Thyroid gland (tissue), 4 donors: ENCODE measurements around the gene ZNF789. TPM values are rescaled to one million over a fixed set of nuclear protein-coding genes. Genes with fewer than 3 reads are reported as not detected.

Source experiments
- DNase-seq, 2 donors: peaks; one replicate each; pipeline ENCODE4 v3.0.0-alpha.2; 2019
- H3K27ac ChIP-seq, 3 donors: fragments of 200-600 bp; sonication (generic); 1 replicate in 2 of 3; 2 replicates in 1 of 3; pipeline ENCODE4 v1.5.1; 2016 to 2019; ENCODE audit warnings: mild to moderate bottlenecking in 1 of 3, moderate library complexity in 1 of 3
- H3K27me3 ChIP-seq: fragments of 200-600 bp; sonication (generic); one replicate; pipeline ENCODE4 v1.5.1; 2019
- H3K36me3 ChIP-seq, 2 donors: fragments of 200-600 bp; sonication (generic); one replicate each; pipeline ENCODE4 v1.5.1; 2016 to 2019
- H3K4me1 ChIP-seq, 2 donors: fragments of 200-600 bp; sonication (generic); one replicate each; pipeline ENCODE4 v1.5.1; 2017 to 2019
- H3K4me3 ChIP-seq, 3 donors: fragments of 200-600 bp; sonication (generic); replicated peaks in 1 of 3; 1 replicate in 2 of 3; 2 replicates in 1 of 3; pipeline ENCODE4 v1.5.1; 2016; ENCODE audit warnings: mild to moderate bottlenecking in 1 of 3
- H3K9me3 ChIP-seq: fragments of 200-600 bp; sonication (generic); one replicate; pipeline ENCODE4 v1.5.1; 2017
- POLR2A ChIP-seq, 2 donors: fragments of 450-650 bp; IDR thresholded peaks; one replicate each; pipeline ENCODE4 v1.6.1; 2017; ENCODE audit warnings: antibody characterized with exemption in 2 of 2, mild to moderate bottlenecking in 2 of 2, moderate library complexity in 1 of 2
- WGBS, 2 donors: methylation state at CpG; one replicate each; pipeline ENCODE4 v1.1.5; 2017; 5-methylcytosine and 5-hydroxymethylcytosine counted together
- intact Hi-C: fragments of 100-400 bp; cut with DNase I; formaldehyde crosslinking; loops from one replicate; pipeline ENCODE4 v1.15.1; 2023
- total RNA-seq, 4 donors: library from RNA; depleted of rRNA; stranded (reverse); fragments of >200 nt; gene quantifications; one replicate each; pipeline ENCODE4 v1.2.3, GENCODE V29; 2016
- TF ChIP-seq, protein P1 (sequence below), 6 experiments: fragments of 200-600 bp in 3 of 6; fragments of 450-650 bp in 3 of 6; sonication (generic) in 3 of 6; IDR thresholded peaks; one replicate each; pipeline ENCODE4 v1.5.1; 2016 to 2019; ENCODE audit warnings: antibody characterized with exemption in 6 of 6, mild to moderate bottlenecking in 2 of 6, inconsistent platforms in 1 of 6, moderate library complexity in 1 of 6

Gene ZNF789
- total RNA-seq, 4 donors from 2014 or later, result 9.8 to 14.5 (median 11.4) TPM

DNA sequence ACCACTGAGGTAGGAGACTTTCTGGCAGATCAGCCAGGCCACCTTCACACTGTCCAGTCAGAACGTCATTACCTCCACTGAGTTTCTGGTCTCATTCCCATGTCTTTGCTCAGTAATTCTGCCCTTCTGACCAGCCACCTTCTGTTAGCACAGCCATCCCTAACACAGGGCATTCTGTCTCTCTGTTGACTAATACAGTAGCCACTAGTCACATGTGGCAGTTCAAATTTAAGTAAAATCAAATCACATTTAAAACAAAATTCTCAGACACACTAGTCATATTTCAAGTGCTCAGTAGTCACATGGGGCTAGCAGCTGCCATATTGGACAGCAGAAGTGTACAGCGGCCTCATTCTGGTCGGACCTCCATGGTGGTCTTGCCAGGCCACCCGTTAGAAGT lies 26.6 kb upstream of the ZNF789 start:
- no peak overlapping the region for H3K27ac ChIP-seq
- H3K4me3 ChIP-seq, result no peak overlapping the region
- intact Hi-C loops, result no loop called here
- no peaks in the 10 kb centered on the region for H3K4me1 ChIP-seq
- H3K9me3 ChIP-seq, result no peaks in the 10 kb centered on the region
- H3K36me3 ChIP-seq, result peaks cover 32 to 41% of the 10 kb centered on the region in 2 donors
- no peaks in the 10 kb centered on the region for H3K27me3 ChIP-seq
- TF ChIP-seq, protein P1, sequence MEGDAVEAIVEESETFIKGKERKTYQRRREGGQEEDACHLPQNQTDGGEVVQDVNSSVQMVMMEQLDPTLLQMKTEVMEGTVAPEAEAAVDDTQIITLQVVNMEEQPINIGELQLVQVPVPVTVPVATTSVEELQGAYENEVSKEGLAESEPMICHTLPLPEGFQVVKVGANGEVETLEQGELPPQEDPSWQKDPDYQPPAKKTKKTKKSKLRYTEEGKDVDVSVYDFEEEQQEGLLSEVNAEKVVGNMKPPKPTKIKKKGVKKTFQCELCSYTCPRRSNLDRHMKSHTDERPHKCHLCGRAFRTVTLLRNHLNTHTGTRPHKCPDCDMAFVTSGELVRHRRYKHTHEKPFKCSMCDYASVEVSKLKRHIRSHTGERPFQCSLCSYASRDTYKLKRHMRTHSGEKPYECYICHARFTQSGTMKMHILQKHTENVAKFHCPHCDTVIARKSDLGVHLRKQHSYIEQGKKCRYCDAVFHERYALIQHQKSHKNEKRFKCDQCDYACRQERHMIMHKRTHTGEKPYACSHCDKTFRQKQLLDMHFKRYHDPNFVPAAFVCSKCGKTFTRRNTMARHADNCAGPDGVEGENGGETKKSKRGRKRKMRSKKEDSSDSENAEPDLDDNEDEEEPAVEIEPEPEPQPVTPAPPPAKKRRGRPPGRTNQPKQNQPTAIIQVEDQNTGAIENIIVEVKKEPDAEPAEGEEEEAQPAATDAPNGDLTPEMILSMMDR (IDR thresholded peaks at IDR 0.05), result no peak
- TF ChIP-seq POLR2A (IDR thresholded peaks at IDR 0.05), result no peak
- WGBS, 2 donors, result 92% methylated on average over 4 of the region's 4 CpGs
- DNase-seq, result no peak

- Histone ChIP-seq H3K27ac (no peak overlapping the region), H3K4me3 (no peak overlapping the region), H3K9me3 (no peaks in the 10 kb centered on the region), H3K27me3 (no peaks in the 10 kb centered on the region), H3K4me1 (no peaks in the 10 kb centered on the region), H3K36me3 (peaks cover 32 to 49% of the 10 kb centered on the region in 2 donors)
- DNase-seq, result no peak
- 91 to 93% methylated on average over 7 of the region's 10 CpGs for WGBS, 2 donors
- intact Hi-C loops, result no loop called here
- TF ChIP-seq, protein P1 (IDR thresholded peaks at IDR 0.05), result no peak
Observed at GRCh38 chr7:99447943-99448342, 24.7 kb upstream of the ZNF789 start.

DNA sequence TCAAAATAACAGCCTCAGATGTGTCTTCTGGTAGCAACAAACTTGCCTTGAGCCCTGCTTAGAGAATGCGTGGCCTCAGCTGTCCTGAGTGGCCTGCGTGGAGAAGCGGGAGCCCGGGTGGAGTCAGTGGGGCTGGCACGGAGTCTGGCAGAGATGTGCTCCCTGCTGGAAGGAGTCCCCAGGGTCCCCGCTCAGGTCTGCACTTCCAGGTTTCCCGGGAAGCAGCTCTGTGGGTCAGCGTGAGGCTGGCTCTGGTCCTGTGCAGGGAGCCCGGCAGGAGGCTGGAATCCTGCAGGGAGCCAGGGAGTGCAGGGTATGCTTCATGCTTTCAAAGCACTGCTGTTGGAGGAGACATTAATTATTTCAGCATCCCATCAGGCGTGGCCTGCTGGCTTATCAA lies 23.8 kb upstream of the ZNF789 start:
- peaks cover 32 to 56% of the 10 kb centered on the region in 2 donors for H3K36me3 ChIP-seq
- TF ChIP-seq POLR2A (IDR thresholded peaks at IDR 0.05), result no peak
- TF ChIP-seq, protein P1 (IDR thresholded peaks at IDR 0.05), result no peak
- 94 to 99% methylated on average over 8 to 10 of the region's 10 CpGs for WGBS, 2 donors

DNA sequence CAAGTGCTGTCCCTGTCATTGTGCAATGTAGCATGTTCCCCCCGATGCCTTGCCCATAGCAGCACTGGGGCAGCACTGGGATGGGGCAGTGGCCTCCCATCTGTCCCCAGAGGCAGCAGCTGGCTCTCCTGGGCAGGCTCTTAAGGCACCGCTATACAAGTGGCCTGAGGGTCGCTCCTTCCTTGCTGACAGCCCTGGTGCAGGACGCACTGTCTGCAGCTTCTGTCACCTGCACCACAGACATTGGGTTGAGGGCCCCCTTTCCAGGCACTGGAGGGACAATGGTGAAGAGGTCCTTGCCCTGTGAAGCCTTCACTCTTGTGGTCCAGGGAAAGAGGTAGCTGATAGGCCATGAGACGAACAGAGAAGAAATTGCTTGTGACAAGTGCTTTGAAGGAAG lies 23.4 kb upstream of the ZNF789 start:
- TF ChIP-seq, protein P1 (IDR thresholded peaks at IDR 0.05), result no peak
- no peak for TF ChIP-seq POLR2A (IDR thresholded peaks at IDR 0.05)
- Histone ChIP-seq H3K4me3 (no peak overlapping the region), H3K27me3 (no peaks in the 10 kb centered on the region), H3K9me3 (no peaks in the 10 kb centered on the region), H3K27ac (no peak overlapping the region), H3K4me1 (no peaks in the 10 kb centered on the region), H3K36me3 (peaks cover 37 to 58% of the 10 kb centered on the region in 2 donors)
- WGBS, 2 donors, result 82 to 86% methylated on average over 5 of the region's 5 CpGs
- DNase-seq, result no peak
- intact Hi-C loops, result no loop called here

More for the DNA sequence above, 23.8 kb upstream of the ZNF789 start:
- intact Hi-C loops, result no loop called here
- Histone ChIP-seq H3K27ac (no peak overlapping the region), H3K27me3 (no peaks in the 10 kb centered on the region), H3K4me1 (no peaks in the 10 kb centered on the region), H3K9me3 (no peaks in the 10 kb centered on the region), H3K4me3 (no peak overlapping the region)
- no peak for DNase-seq

DNA sequence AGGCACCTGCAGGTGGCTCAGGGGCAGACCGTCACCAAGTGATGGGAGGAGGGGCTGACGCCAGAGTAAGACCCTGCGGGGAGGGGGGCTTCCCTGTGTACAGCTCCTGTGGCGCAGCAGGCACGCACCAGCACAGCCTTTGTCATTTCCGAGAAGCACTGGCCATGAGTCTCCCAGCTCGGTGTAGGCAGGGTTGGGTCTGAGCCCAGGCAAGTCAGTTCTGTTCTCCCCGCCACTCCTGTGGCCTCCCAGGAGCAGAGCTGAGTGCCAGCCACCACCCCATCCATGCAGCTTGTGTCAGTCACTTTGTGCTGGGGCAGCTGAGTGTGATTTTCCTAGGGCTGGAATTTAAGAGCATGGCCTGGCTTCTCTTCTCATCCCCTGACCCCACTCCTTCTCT lies 20.8 kb upstream of the ZNF789 start:
- peaks cover 35 to 50% of the 10 kb centered on the region in 2 donors for H3K36me3 ChIP-seq
- DNase-seq, result no peak
- intact Hi-C loops, result no loop called here
- TF ChIP-seq, protein P1 (IDR thresholded peaks at IDR 0.05), result no peak
- no peak for TF ChIP-seq POLR2A (IDR thresholded peaks at IDR 0.05)
- no peak overlapping the region for H3K4me3 ChIP-seq
- H3K27me3 ChIP-seq, result no peaks in the 10 kb centered on the region
- no peaks in the 10 kb centered on the region for H3K4me1 ChIP-seq
- WGBS, 2 donors, result 94 to 100% methylated on average over 1 to 5 of the region's 8 CpGs
- no peak overlapping the region for H3K27ac ChIP-seq
- H3K9me3 ChIP-seq, result no peaks in the 10 kb centered on the region
